ENCODE data around the gene NDFIP2. TPM values are rescaled to one million over a fixed set of nuclear protein-coding genes. Genes with fewer than 3 reads are reported as not detected.

NDFIP2 gene
- total RNA-seq, 5 donors from 2014 or later (not counting 1 experiment from before 2014, with no cell fraction given), result 3.1 to 6.8 (median 5.0) TPM

GRCh38 chr13:79538757-79539156 lies 57.8 kb downstream of the NDFIP2 start:
- ChIA-PET CTCF (interaction anchor here (0.7 to 4.0 kb wide), 3 partner anchors 58 to 115 kb away, joined by 6 to 272 read pairs (median 25); partner anchors contain the start of gene NDFIP2 (in 1 of the 2)), POLR2A (no interaction called here)
- Mint-ChIP-seq H3K4me3 (no peak overlapping the region), H3K27ac (no peak overlapping the region), H3K9me3 (no peaks in the 10 kb centered on the region), H3K36me3 (peaks cover 6% of the 10 kb centered on the region), H3K4me1 (no peaks in the 10 kb centered on the region), H3K27me3 (no peaks in the 10 kb centered on the region)
- DNase-seq (peak in 1 of 35 experiments; percentile 0), ATAC-seq (replicated peaks in 1 of 4) (no peak)
- Histone ChIP-seq H3K36me3 (ENCODE audit: control insufficient read depth in 2 of 2, extremely low read depth in 1 of 2, insufficient read depth in 1 of 2, low read length in 1 of 2) (no peaks in the 10 kb centered on the region), H3K9me3 (no peaks in the 10 kb centered on the region), H3K4me3 (ENCODE audit: control insufficient read depth in 1 of 2, extremely low read depth in 1 of 2, low read length in 1 of 2) (no peak overlapping the region), H3K27me3 (replicated peaks in 1 of 2; ENCODE audit: control insufficient read depth in 2 of 2, extremely low read depth in 1 of 2, insufficient read depth in 2 of 2, low read length in 1 of 2) (no peaks in the 10 kb centered on the region), H3K27ac (ENCODE audit: low read length) (no peak overlapping the region), H3K4me1 (ENCODE audit: control insufficient read depth in 1 of 2, extremely low read depth in 1 of 2, insufficient read depth in 2 of 2, low read length in 2 of 2) (no peaks in the 10 kb centered on the region)
- 100% methylated on average over 5 of the region's 5 CpGs for WGBS (ENCODE audit: insufficient coverage)

- Mint-ChIP-seq H3K27ac (no peak overlapping the region), H3K9me3 (no peaks in the 10 kb centered on the region), H3K36me3 (peaks cover 4% of the 10 kb centered on the region), H3K4me1 (no peaks in the 10 kb centered on the region), H3K27me3 (no peaks in the 10 kb centered on the region), H3K4me3 (no peak overlapping the region)
- Histone ChIP-seq H3K9me3 (no peaks in the 10 kb centered on the region), H3K27me3 (replicated peaks in 1 of 2; ENCODE audit: control insufficient read depth in 2 of 2, extremely low read depth in 1 of 2, insufficient read depth in 2 of 2, low read length in 1 of 2) (no peaks in the 10 kb centered on the region), H3K4me3 (ENCODE audit: control insufficient read depth in 1 of 2, extremely low read depth in 1 of 2, low read length in 1 of 2) (no peak overlapping the region), H3K4me1 (ENCODE audit: control insufficient read depth in 1 of 2, extremely low read depth in 1 of 2, insufficient read depth in 2 of 2, low read length in 2 of 2) (no peaks in the 10 kb centered on the region), H3K27ac (ENCODE audit: low read length) (no peak overlapping the region), H3K36me3 (ENCODE audit: control insufficient read depth in 2 of 2, extremely low read depth in 1 of 2, insufficient read depth in 1 of 2, low read length in 1 of 2) (no peaks in the 10 kb centered on the region)
- POLR2A ChIA-PET, result interaction anchor here (0.8 to 1.3 kb wide), 3 partner anchors 117 to 134 kb away, joined by 3 to 5 read pairs (median 5); partner anchors contain the start of gene RBM26 (in 1 of the 2)
- CTCF ChIA-PET, result interaction anchor here (0.5 to 4.0 kb wide), 13 partner anchors 10 to 157 kb away, joined by 3 to 272 read pairs (median 7); partner anchors contain the start of genes NDFIP2 (in 1 of the 2) and RBM26 (in 1 of the 2)
- whole genome bisulfite sequencing (ENCODE audit: insufficient coverage), result 100% methylated on average over 1 of the region's 4 CpGs
- ATAC-seq (replicated peaks in 1 of 4), result no peak
- DNase-seq, result no peak
Measured at GRCh38 chr13:79540504-79540903, 59.5 kb downstream of the NDFIP2 start.

- H3K4me1 ChIP-seq (ENCODE audit: control insufficient read depth in 1 of 2, extremely low read depth in 1 of 2, insufficient read depth in 2 of 2, low read length in 2 of 2), result no peaks in the 10 kb centered on the region
- H3K4me1 Mint-ChIP-seq, result no peaks in the 10 kb centered on the region
- no peak overlapping the region for H3K27ac ChIP-seq (ENCODE audit: low read length)
- WGBS (ENCODE audit: insufficient coverage), result no CpG with 5 or more reads among the region's 1 CpG
- no peaks in the 10 kb centered on the region for H3K27me3 Mint-ChIP-seq
- no peaks in the 10 kb centered on the region for H3K36me3 ChIP-seq (ENCODE audit: control insufficient read depth in 2 of 2, extremely low read depth in 1 of 2, insufficient read depth in 1 of 2, low read length in 1 of 2)
- H3K4me3 Mint-ChIP-seq, result no peak overlapping the region
- H3K9me3 ChIP-seq, result no peaks in the 10 kb centered on the region
- H3K36me3 Mint-ChIP-seq, result peaks cover 4% of the 10 kb centered on the region
- ChIA-PET POLR2A (no interaction called here), CTCF (interaction anchor here (0.6 to 4.0 kb wide), 22 partner anchors 11 to 1594 kb away, joined by 3 to 272 read pairs (median 4); partner anchors contain the start of genes NDFIP2 (in 1 of the 2) and RBM26 (in 1 of the 2))
- no peaks in the 10 kb centered on the region for H3K27me3 ChIP-seq (replicated peaks in 1 of 2; ENCODE audit: control insufficient read depth in 2 of 2, extremely low read depth in 1 of 2, insufficient read depth in 2 of 2, low read length in 1 of 2)
- ATAC-seq (replicated peaks in 1 of 4), result peak in 2 of 4 experiments; percentile 55 to 57
- H3K4me3 ChIP-seq (ENCODE audit: control insufficient read depth in 1 of 2, extremely low read depth in 1 of 2, low read length in 1 of 2), result no peak overlapping the region
- peak in 2 of 35 experiments; percentile 36 to 83 for DNase-seq
- H3K27ac Mint-ChIP-seq, result no peak overlapping the region
- H3K9me3 Mint-ChIP-seq, result no peaks in the 10 kb centered on the region
Measured at GRCh38 chr13:79541426-79542049, 60.6 kb downstream of the NDFIP2 start.

GRCh38 chr13:79543883-79544282 lies 62.9 kb downstream of the NDFIP2 start:
- no peaks in the 10 kb centered on the region for H3K4me1 ChIP-seq (ENCODE audit: control insufficient read depth in 1 of 2, extremely low read depth in 1 of 2, insufficient read depth in 2 of 2, low read length in 2 of 2)
- H3K27ac ChIP-seq (ENCODE audit: low read length), result no peak overlapping the region
- WGBS (ENCODE audit: insufficient coverage), result no CpG with 5 or more reads among the region's 1 CpG
- no peak overlapping the region for H3K4me3 ChIP-seq (ENCODE audit: control insufficient read depth in 1 of 2, extremely low read depth in 1 of 2, low read length in 1 of 2)
- no peak for ATAC-seq (replicated peaks in 1 of 4)
- CTCF ChIA-PET, result interaction anchor here (0.6 to 3.9 kb wide), 14 partner anchors 13 to 216 kb away, joined by 3 to 122 read pairs (median 6); partner anchors contain the start of gene NDFIP2 (in 1 of the 2)
- Mint-ChIP-seq H3K36me3 (no peaks in the 10 kb centered on the region), H3K27me3 (no peaks in the 10 kb centered on the region), H3K27ac (no peak overlapping the region), H3K4me1 (no peaks in the 10 kb centered on the region), H3K9me3 (no peaks in the 10 kb centered on the region), H3K4me3 (no peak overlapping the region)
- no peaks in the 10 kb centered on the region for H3K9me3 ChIP-seq
- no peaks in the 10 kb centered on the region for H3K36me3 ChIP-seq (ENCODE audit: control insufficient read depth in 2 of 2, extremely low read depth in 1 of 2, insufficient read depth in 1 of 2, low read length in 1 of 2)
- no peaks in the 10 kb centered on the region for H3K27me3 ChIP-seq (replicated peaks in 1 of 2; ENCODE audit: control insufficient read depth in 2 of 2, extremely low read depth in 1 of 2, insufficient read depth in 2 of 2, low read length in 1 of 2)
- POLR2A ChIA-PET, result interaction anchor here in 1 of 2 donors (0.6 kb wide), 1 partner anchor 557 kb away, joined by 3 read pairs; no protein-coding TSS in a partner anchor
- no peak for DNase-seq

GRCh38 chr13:79547211-79548195 lies 66.5 kb downstream of the NDFIP2 start:
- no peak overlapping the region for H3K27ac Mint-ChIP-seq

GRCh38 chr13:79548902-79549301 lies 67.9 kb downstream of the NDFIP2 start:
- ATAC-seq (replicated peaks in 1 of 4) (no peak), DNase-seq (no peak)
- Mint-ChIP-seq H3K27ac (no peak overlapping the region), H3K36me3 (peaks cover 3% of the 10 kb centered on the region), H3K4me3 (no peak overlapping the region), H3K27me3 (no peaks in the 10 kb centered on the region), H3K4me1 (no peaks in the 10 kb centered on the region), H3K9me3 (no peaks in the 10 kb centered on the region)
- H3K4me1 ChIP-seq (ENCODE audit: control insufficient read depth in 1 of 2, extremely low read depth in 1 of 2, insufficient read depth in 2 of 2, low read length in 2 of 2), result no peaks in the 10 kb centered on the region
- no peaks in the 10 kb centered on the region for H3K36me3 ChIP-seq (ENCODE audit: control insufficient read depth in 2 of 2, extremely low read depth in 1 of 2, insufficient read depth in 1 of 2, low read length in 1 of 2)
- H3K27ac ChIP-seq (ENCODE audit: low read length), result no peak overlapping the region
- CTCF ChIA-PET, result interaction anchor here (0.6 to 1.2 kb wide), 2 partner anchors 12 to 125 kb away, joined by 3 to 4 read pairs; no protein-coding TSS in a partner anchor
- no peak overlapping the region for H3K4me3 ChIP-seq (ENCODE audit: control insufficient read depth in 1 of 2, extremely low read depth in 1 of 2, low read length in 1 of 2)
- no peaks in the 10 kb centered on the region for H3K27me3 ChIP-seq (replicated peaks in 1 of 2; ENCODE audit: control insufficient read depth in 2 of 2, extremely low read depth in 1 of 2, insufficient read depth in 2 of 2, low read length in 1 of 2)
- H3K9me3 ChIP-seq, result no peaks in the 10 kb centered on the region
- POLR2A ChIA-PET, result no interaction called here

More at GRCh38 chr13:79547211-79548195, 66.5 kb downstream of the NDFIP2 start:
- H3K27ac ChIP-seq (ENCODE audit: low read length), result no peak overlapping the region
- 40% methylated on average over 1 of the region's 4 CpGs for WGBS (ENCODE audit: insufficient coverage)
- Mint-ChIP-seq H3K4me3 (no peak overlapping the region), H3K27me3 (no peaks in the 10 kb centered on the region), H3K9me3 (no peaks in the 10 kb centered on the region), H3K4me1 (no peaks in the 10 kb centered on the region), H3K36me3 (peaks cover 3% of the 10 kb centered on the region)
- H3K9me3 ChIP-seq, result no peaks in the 10 kb centered on the region
- no peak for DNase-seq
- ChIA-PET CTCF (interaction anchor here (1.5 to 1.8 kb wide), 2 partner anchors 123 kb away, joined by 8 read pairs; no protein-coding TSS in a partner anchor), POLR2A (no interaction called here)
- no peaks in the 10 kb centered on the region for H3K27me3 ChIP-seq (replicated peaks in 1 of 2; ENCODE audit: control insufficient read depth in 2 of 2, extremely low read depth in 1 of 2, insufficient read depth in 2 of 2, low read length in 1 of 2)
- H3K36me3 ChIP-seq (ENCODE audit: control insufficient read depth in 2 of 2, extremely low read depth in 1 of 2, insufficient read depth in 1 of 2, low read length in 1 of 2), result no peaks in the 10 kb centered on the region
- ATAC-seq (replicated peaks in 1 of 4), result no peak
- no peak overlapping the region for H3K4me3 ChIP-seq (ENCODE audit: control insufficient read depth in 1 of 2, extremely low read depth in 1 of 2, low read length in 1 of 2)
- H3K4me1 ChIP-seq (ENCODE audit: control insufficient read depth in 1 of 2, extremely low read depth in 1 of 2, insufficient read depth in 2 of 2, low read length in 2 of 2), result no peaks in the 10 kb centered on the region
